ENCODE data around the gene MAGEH1. TPM values are rescaled to one million over a fixed set of nuclear protein-coding genes. Genes with fewer than 3 reads are reported as not detected.

MAGEH1 gene
- total RNA-seq, 1 donor from 2014 or later: 22.5 TPM

DNA sequence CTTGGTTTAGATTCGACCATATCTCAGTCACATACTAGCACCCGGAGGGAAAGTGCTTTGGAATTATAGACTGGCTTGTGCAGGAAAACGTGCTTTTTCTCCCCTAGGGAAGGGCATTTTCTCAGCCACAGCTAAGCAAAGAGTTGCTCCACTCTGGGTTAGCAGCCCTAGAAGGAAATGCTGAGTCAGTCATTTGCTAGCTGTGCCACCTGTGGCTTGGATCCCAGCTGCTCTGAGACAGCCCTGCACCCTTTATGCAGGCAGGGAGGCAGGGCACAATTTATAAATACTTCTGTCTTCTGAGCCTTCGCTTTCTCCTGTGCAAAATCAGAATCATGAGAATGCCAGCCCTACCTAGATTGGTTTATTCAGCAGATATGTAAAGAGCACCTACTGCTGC is 39.0 kb downstream of the MAGEH1 start:
- TF ChIP-seq, protein P1, sequence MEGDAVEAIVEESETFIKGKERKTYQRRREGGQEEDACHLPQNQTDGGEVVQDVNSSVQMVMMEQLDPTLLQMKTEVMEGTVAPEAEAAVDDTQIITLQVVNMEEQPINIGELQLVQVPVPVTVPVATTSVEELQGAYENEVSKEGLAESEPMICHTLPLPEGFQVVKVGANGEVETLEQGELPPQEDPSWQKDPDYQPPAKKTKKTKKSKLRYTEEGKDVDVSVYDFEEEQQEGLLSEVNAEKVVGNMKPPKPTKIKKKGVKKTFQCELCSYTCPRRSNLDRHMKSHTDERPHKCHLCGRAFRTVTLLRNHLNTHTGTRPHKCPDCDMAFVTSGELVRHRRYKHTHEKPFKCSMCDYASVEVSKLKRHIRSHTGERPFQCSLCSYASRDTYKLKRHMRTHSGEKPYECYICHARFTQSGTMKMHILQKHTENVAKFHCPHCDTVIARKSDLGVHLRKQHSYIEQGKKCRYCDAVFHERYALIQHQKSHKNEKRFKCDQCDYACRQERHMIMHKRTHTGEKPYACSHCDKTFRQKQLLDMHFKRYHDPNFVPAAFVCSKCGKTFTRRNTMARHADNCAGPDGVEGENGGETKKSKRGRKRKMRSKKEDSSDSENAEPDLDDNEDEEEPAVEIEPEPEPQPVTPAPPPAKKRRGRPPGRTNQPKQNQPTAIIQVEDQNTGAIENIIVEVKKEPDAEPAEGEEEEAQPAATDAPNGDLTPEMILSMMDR (IDR thresholded peaks at IDR 0.05; ENCODE audit: insufficient read depth, low read length, poor library complexity, severe bottlenecking): no peak
- Histone ChIP-seq H3K36me3 (ENCODE audit: control insufficient read depth, insufficient read depth, low read length) (no peaks in the 10 kb centered on the region), H3K27me3 (ENCODE audit: control insufficient read depth, insufficient read depth, low read length) (no peaks in the 10 kb centered on the region), H3K4me3 (ENCODE audit: low read depth, low read length) (no peak overlapping the region)
- no peak for DNase-seq (ENCODE audit: low read depth)

Other genes starting within 250 kb of the MAGEH1 start
- gene PAGE5, start 231.8 kb upstream of the MAGEH1 start, total RNA-seq: not detected in 2 replicates
- gene PAGE3, start 187.2 kb upstream of the MAGEH1 start, total RNA-seq: not detected in 2 replicates
- 2.0 and 2.1 TPM in 2 replicates for gene USP51, start 37.7 kb downstream of the MAGEH1 start, total RNA-seq
- gene FOXR2, start 171.3 kb downstream of the MAGEH1 start, total RNA-seq: not detected in 2 replicates